HCT116 (cell line): ENCODE data around the gene CUEDC1.

Experiments used
- ATF3 ChIP-seq: IDR thresholded peaks from 2 replicates; pipeline ENCODE4 v1.6.1; 2012
- CBX3 ChIP-seq: IDR thresholded peaks from 2 replicates; pipeline ENCODE4 v1.6.1; 2012; ENCODE audit warnings: low read depth
- CTCF ChIP-seq, 3 experiments: fragments of 200-600 bp in 1 of 3; sonication (generic) in 1 of 3; IDR thresholded peaks in 2 of 3; conservative IDR thresholded peaks in 1 of 3; 2 replicates each; pipeline ENCODE4 v1.5.1; 2012 to 2017; ENCODE audit warnings: low read depth in 2 of 3, low read length in 2 of 3, antibody characterized with exemption in 1 of 3, borderline replicate concordance in 1 of 3, control low read depth in 1 of 3, mild to moderate bottlenecking in 1 of 3, mixed read lengths in 1 of 3, mixed run types in 1 of 3, moderate library complexity in 1 of 3; ENCODE audit not compliant: insufficient read depth in 1 of 3
- EZH2 ChIP-seq: fragments of 200-600 bp; sonication (generic); IDR thresholded peaks from 2 replicates; pipeline ENCODE4 v1.6.1; 2017; ENCODE audit warnings: antibody characterized with exemption, mixed run types
- JUND ChIP-seq: IDR thresholded peaks from 2 replicates; pipeline ENCODE4 v1.6.1; 2012
- MAX ChIP-seq: IDR thresholded peaks from 2 replicates; pipeline ENCODE4 v1.6.1; 2012
- POLR2A ChIP-seq: IDR thresholded peaks from 2 replicates; pipeline ENCODE4 v1.7.0; 2011; ENCODE audit warnings: borderline replicate concordance; ENCODE audit not compliant: insufficient read depth, insufficient read length; ENCODE audit errors: extremely low read depth
- POLR2AphosphoS5 ChIP-seq: IDR thresholded peaks from 2 replicates; pipeline ENCODE4 v1.6.1; 2011; ENCODE audit warnings: mild to moderate bottlenecking, low read depth, low read length, moderate library complexity
- RAD21 ChIP-seq: IDR thresholded peaks from 2 replicates; pipeline ENCODE4 v1.6.1; 2012; ENCODE audit warnings: low read depth, mild to moderate bottlenecking
- REST ChIP-seq: IDR thresholded peaks from 2 replicates; pipeline ENCODE4 v1.6.1; 2012; ENCODE audit warnings: low read depth
- SRF ChIP-seq: IDR thresholded peaks from 2 replicates; pipeline ENCODE4 v1.6.1; 2012; ENCODE audit warnings: low read depth
- ZBTB33 ChIP-seq: IDR thresholded peaks from 2 replicates; pipeline ENCODE4 v1.6.1; 2011; ENCODE audit warnings: mild to moderate bottlenecking, low read length, moderate library complexity; ENCODE audit not compliant: insufficient replicate concordance; ENCODE audit errors: extremely low read depth
- ZNF274 ChIP-seq: fragments of 200-500 bp; sonication (Bioruptor generic); IDR thresholded peaks from 2 replicates; pipeline ENCODE4 v1.6.1; 2014; ENCODE audit warnings: mild to moderate bottlenecking, low read depth, low read length, inconsistent platforms

- TF ChIP-seq CTCF (IDR thresholded peaks at IDR 0.05 in 2 of 3, conservative IDR thresholded peaks at IDR 0.05 in 1 of 3; ENCODE audit: borderline replicate concordance in 1 of 3, insufficient read depth in 1 of 3, low read depth in 2 of 3, low read length in 2 of 3) (no peak), EZH2 (no peak), ATF3 (no peak), JUND (no peak), POLR2A (no peak), ZNF274 (no peak), MAX (no peak), CBX3 (no peak), REST (no peak), RAD21 (no peak), ZBTB33 (no peak), SRF (no peak), POLR2AphosphoS5 (no peak)
These were observed 19.1 kb downstream of the CUEDC1 start for GRCh38 chr17:57935833-57936807.
